Ishikawa (cell line): ENCODE data around the gene ARL14EPL.

Experiments used
- CEBPB ChIP-seq: IDR thresholded peaks from 2 replicates; pipeline ENCODE4 v1.6.1; 2012
- CREB1 ChIP-seq: IDR thresholded peaks from 2 replicates; pipeline ENCODE4 v1.6.1; 2012; ENCODE audit warnings: low read depth
- EGR1 ChIP-seq: IDR thresholded peaks from 2 replicates; pipeline ENCODE4 v1.6.1; 2012
- EP300 ChIP-seq: IDR thresholded peaks from 2 replicates; pipeline ENCODE4 v1.6.1; 2012; ENCODE audit warnings: borderline replicate concordance
- MAX ChIP-seq: IDR thresholded peaks from 2 replicates; pipeline ENCODE4 v1.6.1; 2012
- NFIC ChIP-seq: IDR thresholded peaks from 2 replicates; pipeline ENCODE4 v1.6.1; 2012
- RAD21 ChIP-seq: IDR thresholded peaks from 2 replicates; pipeline ENCODE4 v1.6.1; 2012; ENCODE audit warnings: low read depth
- REST ChIP-seq: IDR thresholded peaks from 2 replicates; pipeline ENCODE4 v1.6.1; 2012; ENCODE audit warnings: low read depth, mild to moderate bottlenecking
- TAF1 ChIP-seq: IDR thresholded peaks from 2 replicates; pipeline ENCODE4 v1.6.1; 2012; ENCODE audit warnings: low read depth, mild to moderate bottlenecking
- TCF12 ChIP-seq: IDR thresholded peaks from 2 replicates; pipeline ENCODE4 v1.6.1; 2012; ENCODE audit warnings: low read depth
- TEAD4 ChIP-seq: IDR thresholded peaks from 2 replicates; pipeline ENCODE4 v1.6.1; 2012
- USF1 ChIP-seq: IDR thresholded peaks from 2 replicates; pipeline ENCODE4 v1.6.1; 2012
- YY1 ChIP-seq: IDR thresholded peaks from 2 replicates; pipeline ENCODE4 v1.6.1; 2012; ENCODE audit warnings: low read depth
- ZBTB7A ChIP-seq: IDR thresholded peaks from 2 replicates; pipeline ENCODE4 v1.6.1; 2012; ENCODE audit warnings: low read depth

- no peak for TF ChIP-seq TAF1
- no peak for TF ChIP-seq YY1
- no peak for TF ChIP-seq CEBPB
- TF ChIP-seq RAD21: no peak
- TF ChIP-seq EGR1: no peak
- no peak for TF ChIP-seq CREB1
- no peak for TF ChIP-seq REST
- no peak for TF ChIP-seq MAX
- no peak for TF ChIP-seq EP300
- no peak for TF ChIP-seq TCF12
- no peak for TF ChIP-seq NFIC
- no peak for TF ChIP-seq TEAD4
- no peak for TF ChIP-seq USF1
- no peak for TF ChIP-seq ZBTB7A
Measured at GRCh38 chr5:116013207-116013785, 19.0 kb upstream of the ARL14EPL start.
